CD8-positive, alpha-beta memory T cell (primary cell): ENCODE data around the gene C1orf35. TPM values are rescaled to one million over a fixed set of nuclear protein-coding genes. Genes with fewer than 3 reads are reported as not detected.
A peak's percentile ranks its signal among the peaks of the same experiment; 100 is the strongest.

Experiments used
- CTCF ChIA-PET: fragments of 350-600 bp; sonication (Branson Sonifier 250); formaldehyde crosslinking; loops from one replicate; lab custom pipeline; 2021; ENCODE audit warnings: antibody characterized with exemption; lab: Charles Lee
- POLR2A ChIA-PET: fragments of 350-600 bp; sonication (Branson Sonifier 250); formaldehyde crosslinking; loops from one replicate; lab custom pipeline; 2021; ENCODE audit warnings: antibody characterized with exemption; lab: Charles Lee
- DNase-seq, 5 donors: peaks; one replicate each; pipeline versions ENCODE4 v3.0.0 to v3.0.0-alpha.2; 2020 to 2022; ENCODE audit warnings: mixed read lengths in 1 of 5
- H3K27ac ChIP-seq: one replicate; pipeline ENCODE4 v1.7.0; 2013; ENCODE audit warnings: low read depth, mild to moderate bottlenecking, low read length, moderate library complexity
- H3K27me3 ChIP-seq: 2 replicates; pipeline ENCODE4 v1.7.0; 2013; ENCODE audit warnings: low read length, mild to moderate bottlenecking; ENCODE audit not compliant: insufficient read depth, poor library complexity, severe bottlenecking
- H3K36me3 ChIP-seq: 2 replicates; pipeline ENCODE4 v1.7.0; 2013; ENCODE audit warnings: mild to moderate bottlenecking, low read length, moderate library complexity; ENCODE audit not compliant: insufficient read depth
- H3K4me1 ChIP-seq: 2 replicates; pipeline ENCODE4 v1.7.0; 2013; ENCODE audit warnings: mild to moderate bottlenecking, low read length, moderate library complexity; ENCODE audit not compliant: insufficient read depth
- H3K4me3 ChIP-seq: 2 replicates; pipeline ENCODE4 v1.7.0; 2013; ENCODE audit warnings: mild to moderate bottlenecking, low read length
- H3K9me3 ChIP-seq: 2 replicates; pipeline ENCODE4 v1.7.0; 2013; ENCODE audit warnings: mild to moderate bottlenecking, low read length
- H3K27ac Mint-ChIP-seq, 8 donors: one replicate each; pipeline ENCODE4 v1.8.0; 2020 to 2021; ENCODE audit warnings: mixed read lengths in 8 of 8, mild to moderate bottlenecking in 6 of 8, inconsistent platforms in 3 of 8, moderate library complexity in 3 of 8
- H3K27me3 Mint-ChIP-seq, 2 donors: one replicate each; pipeline ENCODE4 v1.8.0; 2020 to 2021; ENCODE audit warnings: mixed read lengths in 2 of 2, mild to moderate bottlenecking in 1 of 2, moderate library complexity in 1 of 2
- H3K36me3 Mint-ChIP-seq, 3 donors: one replicate each; pipeline ENCODE4 v1.8.0; 2020 to 2021; ENCODE audit warnings: mixed read lengths in 3 of 3, inconsistent platforms in 1 of 3, mild to moderate bottlenecking in 1 of 3
- H3K4me1 Mint-ChIP-seq, 3 donors: one replicate each; pipeline ENCODE4 v1.8.0; 2020 to 2021; ENCODE audit warnings: mixed read lengths in 3 of 3, inconsistent platforms in 1 of 3, mild to moderate bottlenecking in 1 of 3
- H3K4me3 Mint-ChIP-seq, 7 donors: one replicate each; pipeline ENCODE4 v1.8.0; 2020 to 2021; ENCODE audit warnings: mixed read lengths in 7 of 7, mild to moderate bottlenecking in 6 of 7, moderate library complexity in 4 of 7, inconsistent platforms in 2 of 7
- H3K9me3 Mint-ChIP-seq, 5 donors: one replicate each; pipeline ENCODE4 v1.8.0; 2020 to 2022; ENCODE audit warnings: mixed read lengths in 5 of 5, mild to moderate bottlenecking in 3 of 5, moderate library complexity in 2 of 5, inconsistent platforms in 1 of 5
- polyA plus RNA-seq: library from polyadenylated mRNA; unstranded; fragments of 300-500 nt; fragmentation: Illumina TruSeq; gene quantifications from one replicate; pipeline ENCODE4 v1.2.3, GENCODE V29; 2021
- total RNA-seq, 2 experiments: library from RNA; stranded (reverse); gene quantifications; one replicate each; pipeline ENCODE4 v1.2.3, GENCODE V29; 2021

Gene C1orf35
- total and polyA plus RNA-seq, 3 experiments from 2014 or later, result 21.4 to 29.2 (median 28.7) TPM

GRCh38 chr1:228095938-228096337, 7.2 kb downstream of the C1orf35 start:
- H3K27ac Mint-ChIP-seq, result peak overlapping the region in 6 of 8 donors; percentile 33 to 83 (median 52)
- peaks cover 0 to 9% (median 6%) of the 10 kb centered on the region in 5 donors for H3K9me3 Mint-ChIP-seq
- peaks cover 31% of the 10 kb centered on the region for H3K36me3 ChIP-seq
- H3K27ac ChIP-seq, result no peak overlapping the region
- CTCF ChIA-PET, result no interaction called here
- peaks cover 0 to 2% of the 10 kb centered on the region in 2 donors for H3K27me3 Mint-ChIP-seq
- H3K27me3 ChIP-seq, result no peaks in the 10 kb centered on the region
- peaks cover 31% of the 10 kb centered on the region for H3K4me1 ChIP-seq
- H3K4me1 Mint-ChIP-seq, result peaks cover 44 to 72% (median 46%) of the 10 kb centered on the region in 3 donors
- POLR2A ChIA-PET, result interaction anchor here (1.1 kb wide), 1 partner anchor 14 kb away, joined by 3 read pairs; no protein-coding TSS in a partner anchor
- peak overlapping the region in 2 of 7 donors; percentile 12 to 80 for H3K4me3 Mint-ChIP-seq
- H3K4me3 ChIP-seq, result no peak overlapping the region
- peaks cover 12 to 78% (median 14%) of the 10 kb centered on the region in 3 donors for H3K36me3 Mint-ChIP-seq
- peak in 1 of 5 donors; percentile 33 for DNase-seq
- peaks cover 7% of the 10 kb centered on the region for H3K9me3 ChIP-seq

GRCh38 chr1:228095161-228095560, 8.0 kb downstream of the C1orf35 start:
- Histone ChIP-seq H3K4me1 (peaks cover 39% of the 10 kb centered on the region), H3K9me3 (peaks cover 7% of the 10 kb centered on the region), H3K36me3 (peaks cover 34% of the 10 kb centered on the region), H3K4me3 (no peak overlapping the region), H3K27me3 (no peaks in the 10 kb centered on the region), H3K27ac (no peak overlapping the region)
- H3K27me3 Mint-ChIP-seq, result no peaks in the 10 kb centered on the region
- peaks cover 12 to 77% (median 14%) of the 10 kb centered on the region in 3 donors for H3K36me3 Mint-ChIP-seq
- ChIA-PET POLR2A (no interaction called here), CTCF (no interaction called here)
- H3K4me1 Mint-ChIP-seq, result peaks cover 52 to 78% (median 53%) of the 10 kb centered on the region in 3 donors
- H3K9me3 Mint-ChIP-seq, result peaks cover 0 to 9% (median 6%) of the 10 kb centered on the region in 5 donors
- DNase-seq, result no peak
- H3K27ac Mint-ChIP-seq, result peak overlapping the region in 3 of 8 donors; percentile 11 to 83 (median 77)
- peak overlapping the region in 1 of 7 donors; percentile 20 for H3K4me3 Mint-ChIP-seq

GRCh38 chr1:228094432-228095016, 8.6 kb downstream of the C1orf35 start:
- Mint-ChIP-seq H3K9me3 (peaks cover 0 to 9% (median 6%) of the 10 kb centered on the region in 5 donors), H3K36me3 (peaks cover 12 to 74% (median 14%) of the 10 kb centered on the region in 3 donors), H3K27me3 (no peaks in the 10 kb centered on the region), H3K4me1 (peaks cover 58 to 84% (median 60%) of the 10 kb centered on the region in 3 donors), H3K4me3 (peak overlapping the region in 2 of 7 donors; percentile 20 to 42), H3K27ac (peak overlapping the region in 5 of 8 donors; percentile 11 to 83 (median 37))
- ChIA-PET POLR2A (interaction anchor here (0.5 kb wide), 1 partner anchor 1744 kb away, joined by 3 read pairs; no protein-coding TSS in a partner anchor), CTCF (no interaction called here)
- Histone ChIP-seq H3K27me3 (no peaks in the 10 kb centered on the region), H3K36me3 (peaks cover 39% of the 10 kb centered on the region), H3K4me1 (peaks cover 46% of the 10 kb centered on the region), H3K27ac (no peak overlapping the region), H3K4me3 (no peak overlapping the region), H3K9me3 (peaks cover 7% of the 10 kb centered on the region)
- DNase-seq, result no peak

GRCh38 chr1:228093050-228093906, 9.8 kb downstream of the C1orf35 start:
- H3K4me1 Mint-ChIP-seq, result peaks cover 66 to 90% (median 72%) of the 10 kb centered on the region in 3 donors
- no peaks in the 10 kb centered on the region for H3K27me3 ChIP-seq
- H3K27ac Mint-ChIP-seq, result peak overlapping the region in 3 of 8 donors; percentile 9 to 91 (median 42)

GRCh38 chr1:228092342-228093049, 10.6 kb downstream of the C1orf35 start:
- Histone ChIP-seq H3K36me3 (peaks cover 23% of the 10 kb centered on the region), H3K4me3 (no peak overlapping the region), H3K4me1 (peaks cover 66% of the 10 kb centered on the region), H3K27me3 (no peaks in the 10 kb centered on the region), H3K9me3 (peaks cover 7% of the 10 kb centered on the region), H3K27ac (no peak overlapping the region)
- CTCF ChIA-PET, result no interaction called here
- Mint-ChIP-seq H3K9me3 (peaks cover 0 to 9% (median 6%) of the 10 kb centered on the region in 5 donors), H3K27me3 (peaks cover 0 to 3% of the 10 kb centered on the region in 2 donors), H3K36me3 (peaks cover 9 to 71% (median 16%) of the 10 kb centered on the region in 3 donors), H3K4me3 (peak overlapping the region in 3 of 7 donors; percentile 7 to 83 (median 18)), H3K27ac (peak overlapping the region; percentile 14 to 92 (median 64)), H3K4me1 (peaks cover 72 to 93% (median 80%) of the 10 kb centered on the region in 3 donors)
- no peak for DNase-seq
- POLR2A ChIA-PET, result no interaction called here

More at GRCh38 chr1:228093050-228093906, 9.8 kb downstream of the C1orf35 start:
- Histone ChIP-seq H3K36me3 (peaks cover 30% of the 10 kb centered on the region), H3K27ac (no peak overlapping the region), H3K4me3 (no peak overlapping the region), H3K4me1 (peaks cover 58% of the 10 kb centered on the region), H3K9me3 (peaks cover 7% of the 10 kb centered on the region)
- Mint-ChIP-seq H3K4me3 (peak overlapping the region in 1 of 7 donors; percentile 18), H3K27me3 (peaks cover 0 to 3% of the 10 kb centered on the region in 2 donors), H3K9me3 (peaks cover 0 to 9% (median 6%) of the 10 kb centered on the region in 5 donors), H3K36me3 (peaks cover 9 to 72% (median 12%) of the 10 kb centered on the region in 3 donors)
- POLR2A ChIA-PET, result interaction anchor here (0.6 kb wide), 1 partner anchor 405 kb away, joined by 5 read pairs; no protein-coding TSS in a partner anchor
- DNase-seq, result peak in 1 of 5 donors; percentile 16
- CTCF ChIA-PET, result no interaction called here

DNA sequence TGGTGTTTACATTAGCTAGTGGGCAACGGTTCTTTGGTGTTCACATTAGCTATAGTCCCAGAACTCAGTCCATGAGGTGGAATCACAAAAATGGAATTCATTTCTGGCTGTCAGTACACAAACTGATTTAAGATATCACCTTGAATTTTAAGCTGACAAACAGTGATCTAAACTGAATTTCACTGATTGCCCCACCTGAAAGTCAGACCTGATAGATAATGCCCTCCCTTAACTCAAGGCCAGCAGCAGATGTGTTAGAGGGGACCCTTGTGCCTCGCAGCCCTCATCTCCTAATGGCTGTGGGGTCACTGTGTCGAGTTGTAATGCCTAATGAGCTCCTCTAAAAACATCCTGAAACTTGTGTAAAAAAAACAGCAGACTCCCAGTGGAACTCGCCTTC, 12.0 kb downstream of the C1orf35 start:
- no peak overlapping the region for H3K4me3 ChIP-seq
- peaks cover 9 to 62% (median 16%) of the 10 kb centered on the region in 3 donors for H3K36me3 Mint-ChIP-seq
- POLR2A ChIA-PET, result interaction anchor here (0.6 kb wide), 1 partner anchor 38 kb away, joined by 4 read pairs; no protein-coding TSS in a partner anchor

GRCh38 chr1:228090613-228091081, 12.5 kb downstream of the C1orf35 start:
- peaks cover 80 to 96% (median 88%) of the 10 kb centered on the region in 3 donors for H3K4me1 Mint-ChIP-seq
- no peak overlapping the region for H3K27ac ChIP-seq
- H3K9me3 Mint-ChIP-seq, result peaks cover 0 to 9% (median 6%) of the 10 kb centered on the region in 5 donors
- H3K4me3 ChIP-seq, result no peak overlapping the region
- DNase-seq, result peak in 1 of 5 donors; percentile 35
- ChIA-PET POLR2A (interaction anchor here (0.6 kb wide), 1 partner anchor 38 kb away, joined by 4 read pairs; no protein-coding TSS in a partner anchor), CTCF (interaction anchor here (1.7 kb wide), 1 partner anchor 19 kb away, joined by 3 read pairs; no protein-coding TSS in a partner anchor)
- H3K27me3 ChIP-seq, result no peaks in the 10 kb centered on the region
- H3K36me3 ChIP-seq, result peaks cover 19% of the 10 kb centered on the region
- H3K9me3 ChIP-seq, result peaks cover 7% of the 10 kb centered on the region
- peaks cover 75% of the 10 kb centered on the region for H3K4me1 ChIP-seq
- peak overlapping the region; percentile 23 to 92 (median 81) for H3K27ac Mint-ChIP-seq
- peaks cover 0 to 3% of the 10 kb centered on the region in 2 donors for H3K27me3 Mint-ChIP-seq
- peaks cover 9 to 58% (median 14%) of the 10 kb centered on the region in 3 donors for H3K36me3 Mint-ChIP-seq
- peak overlapping the region in 6 of 7 donors; percentile 65 to 90 (median 82) for H3K4me3 Mint-ChIP-seq

More for the DNA sequence above, 12.0 kb downstream of the C1orf35 start:
- Histone ChIP-seq H3K27me3 (no peaks in the 10 kb centered on the region), H3K9me3 (peaks cover 7% of the 10 kb centered on the region), H3K36me3 (peaks cover 19% of the 10 kb centered on the region), H3K4me1 (peaks cover 75% of the 10 kb centered on the region), H3K27ac (no peak overlapping the region)
- Mint-ChIP-seq H3K9me3 (peaks cover 0 to 9% (median 6%) of the 10 kb centered on the region in 5 donors), H3K27ac (peak overlapping the region; percentile 14 to 92 (median 81)), H3K27me3 (peaks cover 0 to 3% of the 10 kb centered on the region in 2 donors), H3K4me1 (peaks cover 81 to 96% (median 88%) of the 10 kb centered on the region in 3 donors), H3K4me3 (peak overlapping the region; percentile 37 to 90 (median 78))
- DNase-seq, result no peak
- CTCF ChIA-PET, result interaction anchor here (1.7 kb wide), 1 partner anchor 19 kb away, joined by 3 read pairs; no protein-coding TSS in a partner anchor
